OCI-LY1 (cell line): ENCODE data around the gene HSD11B1L.

ENCODE experiments used
- EZH2 ChIP-seq: fragments of 200-600 bp; sonication (generic), shearing (Covaris generic); IDR thresholded peaks from 2 replicates; pipeline ENCODE4 v1.8.0; 2017; ENCODE audit warnings: borderline replicate concordance, mixed run types, mild to moderate bottlenecking, antibody characterized with exemption, low read length, moderate library complexity, mixed read lengths
- TF ChIP-seq, protein P1 (sequence below): fragments of 200-600 bp; sonication (generic), shearing (Covaris generic); IDR thresholded peaks from 2 replicates; pipeline ENCODE4 v1.5.1; 2017; ENCODE audit warnings: mild to moderate bottlenecking, antibody characterized with exemption, low read length, moderate library complexity, mixed read lengths

GRCh38 chr19:5641171-5641570 is 39.7 kb upstream of the HSD11B1L start:
- TF ChIP-seq, protein P1, sequence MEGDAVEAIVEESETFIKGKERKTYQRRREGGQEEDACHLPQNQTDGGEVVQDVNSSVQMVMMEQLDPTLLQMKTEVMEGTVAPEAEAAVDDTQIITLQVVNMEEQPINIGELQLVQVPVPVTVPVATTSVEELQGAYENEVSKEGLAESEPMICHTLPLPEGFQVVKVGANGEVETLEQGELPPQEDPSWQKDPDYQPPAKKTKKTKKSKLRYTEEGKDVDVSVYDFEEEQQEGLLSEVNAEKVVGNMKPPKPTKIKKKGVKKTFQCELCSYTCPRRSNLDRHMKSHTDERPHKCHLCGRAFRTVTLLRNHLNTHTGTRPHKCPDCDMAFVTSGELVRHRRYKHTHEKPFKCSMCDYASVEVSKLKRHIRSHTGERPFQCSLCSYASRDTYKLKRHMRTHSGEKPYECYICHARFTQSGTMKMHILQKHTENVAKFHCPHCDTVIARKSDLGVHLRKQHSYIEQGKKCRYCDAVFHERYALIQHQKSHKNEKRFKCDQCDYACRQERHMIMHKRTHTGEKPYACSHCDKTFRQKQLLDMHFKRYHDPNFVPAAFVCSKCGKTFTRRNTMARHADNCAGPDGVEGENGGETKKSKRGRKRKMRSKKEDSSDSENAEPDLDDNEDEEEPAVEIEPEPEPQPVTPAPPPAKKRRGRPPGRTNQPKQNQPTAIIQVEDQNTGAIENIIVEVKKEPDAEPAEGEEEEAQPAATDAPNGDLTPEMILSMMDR, result no peak
- no peak for TF ChIP-seq EZH2
